ENCODE measurements around the gene CRELD1. TPM values are rescaled to one million over a fixed set of nuclear protein-coding genes. Genes with fewer than 3 reads are reported as not detected.

CRELD1 gene
- total and polyA plus RNA-seq, 10 of the 15 experiments (the other 5 are each of a cell fraction or from before 2014, with no cell fraction given) = 1.3 to 15.9 (median 8.8) TPM

- POLR2A ChIA-PET = interaction anchor here (0.6 to 1.1 kb wide), 3 partner anchors 13 to 24 kb away, joined by 3 read pairs; no protein-coding TSS in a partner anchor
- H2AFZ ChIP-seq (ENCODE audit: control insufficient read depth, low read depth, low read length) = no peak overlapping the region
Measured at GRCh38 chr3:9914011-9914410, 19.6 kb upstream of the CRELD1 start.

More at GRCh38 chr3:9914011-9914410, 19.6 kb upstream of the CRELD1 start:
- WGBS (ENCODE audit: insufficient coverage, insufficient replicate concordance, low lambda C conversion rate, missing lambda C conversion rate) = 100% methylated on average over 1 of the region's 1 CpG
- DNase-seq (ENCODE audit: low read depth, low spot score) = no peak
- H3K4me3 ChIP-seq = no peak overlapping the region
- no peaks in the 10 kb centered on the region for H4K20me1 ChIP-seq (ENCODE audit: control insufficient read depth, insufficient read depth)
- no peak for TF ChIP-seq USF2 (IDR thresholded peaks at IDR 0.05; ENCODE audit: borderline replicate concordance, low read depth, low read length)
- no peak for TF ChIP-seq ATF7 (IDR thresholded peaks at IDR 0.05; ENCODE audit: low read depth)
- no peak for TF ChIP-seq RBBP5 (conservative IDR thresholded peaks at IDR 0.05)
- TF ChIP-seq SP1 (IDR thresholded peaks at IDR 0.05; ENCODE audit: low read depth, low read length) = no peak
- TF ChIP-seq E4F1 (IDR thresholded peaks at IDR 0.05; ENCODE audit: borderline replicate concordance, partially characterized antibody) = no peak
- no peak for FAIRE-seq
- H3K27me3 ChIP-seq (replicated peaks in 1 of 2; ENCODE audit: control insufficient read depth in 2 of 2, insufficient read depth in 2 of 2, low read length in 1 of 2) = peaks cover 0 to 2% of the 10 kb centered on the region in 2 experiments; a peak in 1 of 4 replicates
- H3K4me1 ChIP-seq (ENCODE audit: control insufficient read depth, insufficient read depth, low read length) = peaks cover 18% of the 10 kb centered on the region
- no peaks in the 10 kb centered on the region for H3K9me3 ChIP-seq (replicated peaks; ENCODE audit: control insufficient read depth, insufficient read depth, low read length)
- intact Hi-C loops (cut with micrococcal nuclease; ENCODE audit: unreplicated experiment) = no loop called here
- no peaks in the 10 kb centered on the region for H3K79me2 ChIP-seq (ENCODE audit: control insufficient read depth, insufficient read depth, low read length)
- RAD21 ChIA-PET (ENCODE audit: unreplicated experiment) = interaction anchor here (1.2 kb wide), 1 partner anchor 18 kb away, joined by 4 read pairs; no protein-coding TSS in a partner anchor
- no peak overlapping the region for H3K27ac ChIP-seq (ENCODE audit: control insufficient read depth, insufficient read depth)
- H3K36me3 ChIP-seq (ENCODE audit: control insufficient read depth in 2 of 2, insufficient read depth in 2 of 2, low read length in 1 of 2) = no peaks in the 10 kb centered on the region
- in situ Hi-C loops (cut with MboI) = no loop called here
- CTCF ChIA-PET = interaction anchor here (0.9 to 4.4 kb wide), 4 partner anchors 16 to 65 kb away, joined by 3 to 31 read pairs (median 3); partner anchors contain the start of gene CRELD1
- BruUV-seq (replicated peaks) = no TSS peak
- H3K9ac ChIP-seq (ENCODE audit: control insufficient read depth, insufficient read depth, low read length) = no peak overlapping the region
- no peak for ATAC-seq
- no peak overlapping the region for H3K4me2 ChIP-seq (ENCODE audit: control insufficient read depth, insufficient read depth)
- SMC1A ChIA-PET (ENCODE audit: uncharacterized antibody, unreplicated experiment) = interaction anchor here (1.0 to 1.3 kb wide), 3 partner anchors 16 to 93 kb away, joined by 3 to 5 read pairs (median 3); no protein-coding TSS in a partner anchor
